Psoas muscle (tissue), 8 donors: ENCODE measurements around the gene DTNA. TPM values are rescaled to one million over a fixed set of nuclear protein-coding genes. Genes with fewer than 3 reads are reported as not detected.

ENCODE experiments used
- ATAC-seq, 4 donors: fragments of 200-7000 bp; cut with Tn5 transposase; one replicate each; pipeline ENCODE4 v1.9.1; 2020; ENCODE audit warnings: moderate library complexity in 3 of 4, mild to moderate bottlenecking in 2 of 4
- DNase-seq, 2 donors: peaks; one replicate each; pipeline ENCODE4 v3.0.0-alpha.2; 2020
- H3K27ac ChIP-seq: fragments of 200-600 bp; one replicate; pipeline ENCODE4 v1.8.0; 2022
- H3K27me3 ChIP-seq, 3 donors: fragments of 200-600 bp in 1 of 3; one replicate each; pipeline versions ENCODE4 v1.6.1 to v1.8.0; 2013 to 2022; ENCODE audit warnings: low read length in 2 of 3, mild to moderate bottlenecking in 2 of 3, moderate library complexity in 1 of 3; ENCODE audit not compliant: insufficient read depth in 3 of 3
- H3K36me3 ChIP-seq, 2 donors: fragments of 200-600 bp in 1 of 2; one replicate each; pipeline versions ENCODE4 v1.6.1 to v1.8.0; 2013 to 2022; ENCODE audit warnings: low read depth in 1 of 2, mild to moderate bottlenecking in 1 of 2, moderate library complexity in 1 of 2; ENCODE audit not compliant: insufficient read depth in 1 of 2
- H3K4me1 ChIP-seq: fragments of 200-600 bp; one replicate; pipeline ENCODE4 v1.8.0; 2022
- H3K4me3 ChIP-seq: fragments of 200-600 bp; one replicate; pipeline ENCODE4 v1.8.0; 2022; ENCODE audit warnings: mild to moderate bottlenecking
- H3K9me3 ChIP-seq: fragments of 200-600 bp; one replicate; pipeline ENCODE4 v1.8.0; 2022
- CTCF ChIP-seq: fragments of 200-600 bp; IDR thresholded peaks from one replicate; pipeline ENCODE4 v1.8.0; 2022; ENCODE audit warnings: antibody characterized with exemption
- WGBS, 3 donors: extraction: QIAGEN DNeasy Blood & Tissue Kit; methylation state at CpG; one replicate each; pipeline versions ENCODE4 v1.1.6 to v1.1.7; 2013; 5-methylcytosine and 5-hydroxymethylcytosine counted together
- intact Hi-C, 2 donors: fragments of 100-400 bp; cut with DNase I; formaldehyde crosslinking; loops; one replicate each; pipeline versions ENCODE4 v1.11.0 to v1.14.2; 2022
- polyA plus RNA-seq, 3 donors: library from polyadenylated mRNA; stranded (reverse); fragments of 200-250 nt; gene quantifications; one replicate each; pipeline ENCODE4 v1.2.3, GENCODE V29; 2013
- total RNA-seq, 4 donors: library from RNA; stranded (reverse); fragmentation: NEBNext Ultra II Directional in 2 of 4; extraction: Animal tissue kit (Norgen Biotek cat#: 25700) in 2 of 4; gene quantifications; one replicate each; pipeline versions ENCODE4 v1.2.1 to v1.2.4, GENCODE V29; 2021 to 2023
- donor health status: healthy with polysubstance abuse.
- donor health status: DM: no; HTN: no; CAD: no; lungs with moderate emphysema.
- donor health status: Bipolar disorder and iron deficiency.
- donor health status: healthy.
- donor health status: DM: yes; HTN: yes; CAD: no.
- donor health status: DM: no; HTN: no; CAD: no.
- donor health status: DM: no; HTN: no; CAD: no.
- donor health status: DM: yes; HTN: yes; CAD: no.

The DTNA gene
- total and polyA plus RNA-seq, 7 donors = 12.6 to 103 (median 82.0) TPM

DNA sequence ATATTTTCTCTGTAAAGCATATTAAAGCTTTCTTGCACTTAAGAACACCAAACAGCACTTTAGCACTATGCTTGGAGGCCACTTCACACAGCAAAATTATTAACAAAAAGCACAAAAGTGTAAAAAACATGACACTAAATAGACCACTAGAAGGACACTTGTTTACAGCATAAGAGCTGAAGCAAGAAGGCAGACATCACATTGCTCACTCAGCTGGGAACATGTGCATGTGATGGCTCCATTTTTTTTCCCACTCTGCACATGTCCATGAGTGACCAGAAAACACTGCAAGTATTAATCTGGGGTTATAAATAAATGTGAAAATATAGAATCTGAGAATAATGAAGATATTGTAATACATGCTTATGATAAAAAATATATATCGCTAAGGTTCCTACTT is 228.0 kb downstream of the DTNA start:
- ATAC-seq (peak in 3 of 4 donors; percentile 52 to 73 (median 70)), DNase-seq (no peak)
- H3K27me3 ChIP-seq = no peaks in the 10 kb centered on the region
- no peak for TF ChIP-seq CTCF
- H3K4me3 ChIP-seq = no peak overlapping the region
- H3K27ac ChIP-seq = peak overlapping the region; percentile 60
- H3K9me3 ChIP-seq = no peaks in the 10 kb centered on the region
- peaks cover 19% of the 10 kb centered on the region for H3K4me1 ChIP-seq
- 100% methylated on average over 1 of the region's 1 CpG for WGBS, 3 donors
- no peaks in the 10 kb centered on the region for H3K36me3 ChIP-seq
- intact Hi-C loops = no loop called here
